Measurements from ENCODE around the gene PERM1. TPM values are rescaled to one million over a fixed set of nuclear protein-coding genes. Genes with fewer than 3 reads are reported as not detected.

Gene PERM1
- total RNA-seq, 4 donors from 2014 or later, result 0.24 to 0.93 (median 0.44) TPM

DNA sequence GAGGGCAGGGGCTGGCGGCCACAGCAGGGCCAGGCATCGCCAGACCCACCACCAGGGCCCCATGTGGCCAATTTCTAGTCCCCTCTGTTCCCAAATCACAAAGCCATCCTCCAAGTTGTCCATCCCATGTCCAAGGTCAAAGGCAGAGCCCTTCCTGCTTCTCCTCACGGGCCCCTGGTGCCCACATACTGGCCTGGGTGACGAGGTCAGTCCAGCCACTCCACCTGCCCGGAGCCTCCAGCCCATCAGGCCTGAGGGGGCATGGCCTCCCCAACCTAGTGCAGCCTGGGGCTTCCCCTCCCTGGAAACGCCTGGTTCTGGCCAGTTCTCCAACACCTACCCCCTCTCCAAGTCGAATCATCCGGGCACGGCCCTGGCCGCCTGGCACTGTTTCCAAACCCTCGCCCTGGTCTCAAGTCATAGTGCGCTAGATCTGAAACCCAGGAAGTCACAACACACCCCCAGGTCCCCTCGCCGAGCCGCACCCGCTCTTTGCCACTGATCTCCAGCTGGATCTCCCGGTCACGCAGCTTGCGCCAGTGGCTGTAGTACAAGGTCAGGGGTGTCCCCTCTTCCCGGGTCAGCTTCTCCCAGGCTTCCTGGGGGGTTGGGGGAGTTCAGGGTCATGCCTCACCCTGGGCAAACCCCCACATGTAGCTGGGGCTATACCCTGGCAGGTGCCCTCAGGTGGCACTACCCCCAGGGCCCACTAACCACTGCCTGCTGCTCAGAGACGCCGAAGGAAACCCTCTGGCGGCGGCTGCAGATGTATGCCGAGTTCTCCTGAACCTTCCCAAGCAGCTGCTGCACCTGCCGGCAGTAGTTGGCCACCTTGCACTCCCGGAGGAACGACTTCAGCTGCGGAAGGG lies 36.0 kb downstream of the PERM1 start:
- Histone ChIP-seq H3K4me1 (peaks cover 23% of the 10 kb centered on the region), H3K4me3 (no peak overlapping the region), H3K27me3 (peaks cover 28% of the 10 kb centered on the region), H3K27ac (no peak overlapping the region), H3K36me3 (peaks cover 64% of the 10 kb centered on the region), H3K9me3 (no peaks in the 10 kb centered on the region)
- DNase-seq (ENCODE audit: low spot score in 2 of 2), result no peak
- TF ChIP-seq POLR2AphosphoS5 (IDR thresholded peaks at IDR 0.05) (no peak), EP300 (IDR thresholded peaks at IDR 0.05) (no peak), POLR2A (IDR thresholded peaks at IDR 0.05) (no peak)
- TF ChIP-seq, protein P1, sequence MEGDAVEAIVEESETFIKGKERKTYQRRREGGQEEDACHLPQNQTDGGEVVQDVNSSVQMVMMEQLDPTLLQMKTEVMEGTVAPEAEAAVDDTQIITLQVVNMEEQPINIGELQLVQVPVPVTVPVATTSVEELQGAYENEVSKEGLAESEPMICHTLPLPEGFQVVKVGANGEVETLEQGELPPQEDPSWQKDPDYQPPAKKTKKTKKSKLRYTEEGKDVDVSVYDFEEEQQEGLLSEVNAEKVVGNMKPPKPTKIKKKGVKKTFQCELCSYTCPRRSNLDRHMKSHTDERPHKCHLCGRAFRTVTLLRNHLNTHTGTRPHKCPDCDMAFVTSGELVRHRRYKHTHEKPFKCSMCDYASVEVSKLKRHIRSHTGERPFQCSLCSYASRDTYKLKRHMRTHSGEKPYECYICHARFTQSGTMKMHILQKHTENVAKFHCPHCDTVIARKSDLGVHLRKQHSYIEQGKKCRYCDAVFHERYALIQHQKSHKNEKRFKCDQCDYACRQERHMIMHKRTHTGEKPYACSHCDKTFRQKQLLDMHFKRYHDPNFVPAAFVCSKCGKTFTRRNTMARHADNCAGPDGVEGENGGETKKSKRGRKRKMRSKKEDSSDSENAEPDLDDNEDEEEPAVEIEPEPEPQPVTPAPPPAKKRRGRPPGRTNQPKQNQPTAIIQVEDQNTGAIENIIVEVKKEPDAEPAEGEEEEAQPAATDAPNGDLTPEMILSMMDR (IDR thresholded peaks at IDR 0.05), result no peak
- 81% methylated on average over 21 of the region's 29 CpGs for WGBS

DNA sequence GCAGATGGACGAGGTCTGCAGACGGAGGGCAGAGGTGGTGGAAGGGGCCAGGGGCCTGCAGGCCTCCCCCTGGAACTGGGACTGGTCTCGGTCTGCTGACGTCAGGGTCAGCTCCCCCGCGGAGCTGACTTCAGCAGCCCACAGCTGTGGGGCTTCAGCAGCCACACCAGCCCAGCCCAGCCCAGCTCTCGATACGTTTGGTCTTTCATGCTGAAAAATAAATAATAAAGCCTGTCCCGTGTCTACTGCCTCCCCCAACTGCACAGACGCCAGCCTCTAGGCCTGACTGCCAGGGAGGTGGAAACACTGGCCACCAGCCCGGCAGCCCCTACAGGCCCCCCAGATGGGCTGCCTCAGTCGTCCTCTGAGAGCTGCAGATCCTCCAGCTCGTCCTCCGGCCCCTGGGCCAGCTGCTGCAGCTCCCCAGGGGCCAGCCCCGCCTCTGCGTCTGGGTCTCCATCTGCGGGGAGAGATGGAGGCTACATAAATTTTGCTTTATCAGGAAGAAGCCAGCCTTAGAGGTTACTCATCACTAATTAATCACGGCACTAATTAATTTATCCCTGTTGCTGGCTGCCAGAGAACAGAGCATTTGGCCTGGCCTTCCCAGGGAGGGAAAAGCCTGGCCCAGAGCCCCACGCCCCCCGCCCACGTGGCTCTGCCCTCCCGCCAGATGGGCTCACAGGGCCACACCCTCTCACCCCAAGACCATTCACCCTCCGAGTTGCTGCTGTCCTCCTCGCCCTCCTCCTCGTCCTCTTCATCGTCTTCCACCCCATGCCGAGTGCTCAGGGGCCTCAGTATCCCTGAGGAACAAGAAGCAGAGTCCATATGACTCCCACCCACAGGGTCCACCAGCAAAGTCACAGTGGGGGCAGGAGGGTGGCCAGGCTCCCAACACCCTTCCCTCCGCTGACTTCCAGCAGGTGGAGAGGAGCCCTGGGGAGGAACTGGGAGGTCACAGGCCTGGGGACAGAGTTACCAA lies 37.3 kb downstream of the PERM1 start:
- H3K27me3 ChIP-seq, result peaks cover 41% of the 10 kb centered on the region
- no peak overlapping the region for H3K4me3 ChIP-seq
- TF ChIP-seq POLR2A (IDR thresholded peaks at IDR 0.05), result no peak
- TF ChIP-seq, protein P1 (IDR thresholded peaks at IDR 0.05), result no peak
- no peak for TF ChIP-seq POLR2AphosphoS5 (IDR thresholded peaks at IDR 0.05)
- no peak for TF ChIP-seq EP300 (IDR thresholded peaks at IDR 0.05)
- no peak overlapping the region for H3K27ac ChIP-seq
- H3K9me3 ChIP-seq, result no peaks in the 10 kb centered on the region
- no peak for DNase-seq (ENCODE audit: low spot score in 2 of 2)
- peaks cover 36% of the 10 kb centered on the region for H3K4me1 ChIP-seq
- WGBS, result 68% methylated on average over 17 of the region's 28 CpGs
- H3K36me3 ChIP-seq, result peaks cover 51% of the 10 kb centered on the region

DNA sequence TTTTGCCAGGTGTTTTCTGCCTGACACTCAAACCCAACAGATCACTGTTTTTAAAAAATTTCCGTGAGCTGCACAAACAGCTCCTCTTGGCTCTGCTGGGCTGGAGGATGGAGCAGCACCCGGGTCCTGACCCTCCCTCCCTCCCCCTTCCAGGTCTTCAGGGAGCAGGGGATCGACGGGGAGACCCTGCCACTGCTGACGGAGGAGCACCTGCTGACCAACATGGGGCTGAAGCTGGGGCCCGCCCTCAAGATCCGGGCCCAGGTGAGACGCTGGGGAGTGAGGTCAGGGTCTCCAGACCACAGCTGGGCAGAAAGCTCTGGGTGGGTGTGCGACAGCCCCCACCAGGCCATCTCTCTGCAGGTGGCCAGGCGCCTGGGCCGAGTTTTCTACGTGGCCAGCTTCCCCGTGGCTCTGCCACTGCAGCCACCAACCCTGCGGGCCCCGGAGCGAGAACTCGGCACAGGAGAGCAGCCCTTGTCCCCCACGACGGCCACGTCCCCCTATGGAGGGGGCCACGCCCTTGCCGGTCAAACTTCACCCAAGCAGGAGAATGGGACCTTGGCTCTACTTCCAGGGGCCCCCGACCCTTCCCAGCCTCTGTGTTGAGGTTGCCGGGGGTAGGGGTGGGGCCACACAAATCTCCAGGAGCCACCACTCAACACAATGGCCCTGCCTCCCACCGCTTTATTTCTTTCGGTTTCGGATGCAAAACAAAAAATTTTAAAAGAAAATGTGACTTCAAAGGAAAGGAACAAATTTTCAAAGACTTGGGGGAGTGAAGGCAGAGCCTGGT lies 38.1 kb downstream of the PERM1 start:
- WGBS, result 76% methylated on average over 10 of the region's 27 CpGs
- Histone ChIP-seq H3K27me3 (peaks cover 48% of the 10 kb centered on the region), H3K4me3 (no peak overlapping the region), H3K27ac (no peak overlapping the region), H3K4me1 (peaks cover 37% of the 10 kb centered on the region), H3K36me3 (peaks cover 42% of the 10 kb centered on the region), H3K9me3 (no peaks in the 10 kb centered on the region)
- DNase-seq (ENCODE audit: low spot score in 2 of 2), result no peak
- TF ChIP-seq EP300 (IDR thresholded peaks at IDR 0.05) (no peak), POLR2AphosphoS5 (IDR thresholded peaks at IDR 0.05) (no peak), POLR2A (IDR thresholded peaks at IDR 0.05) (no peak)
- TF ChIP-seq, protein P1 (IDR thresholded peaks at IDR 0.05), result no peak

DNA sequence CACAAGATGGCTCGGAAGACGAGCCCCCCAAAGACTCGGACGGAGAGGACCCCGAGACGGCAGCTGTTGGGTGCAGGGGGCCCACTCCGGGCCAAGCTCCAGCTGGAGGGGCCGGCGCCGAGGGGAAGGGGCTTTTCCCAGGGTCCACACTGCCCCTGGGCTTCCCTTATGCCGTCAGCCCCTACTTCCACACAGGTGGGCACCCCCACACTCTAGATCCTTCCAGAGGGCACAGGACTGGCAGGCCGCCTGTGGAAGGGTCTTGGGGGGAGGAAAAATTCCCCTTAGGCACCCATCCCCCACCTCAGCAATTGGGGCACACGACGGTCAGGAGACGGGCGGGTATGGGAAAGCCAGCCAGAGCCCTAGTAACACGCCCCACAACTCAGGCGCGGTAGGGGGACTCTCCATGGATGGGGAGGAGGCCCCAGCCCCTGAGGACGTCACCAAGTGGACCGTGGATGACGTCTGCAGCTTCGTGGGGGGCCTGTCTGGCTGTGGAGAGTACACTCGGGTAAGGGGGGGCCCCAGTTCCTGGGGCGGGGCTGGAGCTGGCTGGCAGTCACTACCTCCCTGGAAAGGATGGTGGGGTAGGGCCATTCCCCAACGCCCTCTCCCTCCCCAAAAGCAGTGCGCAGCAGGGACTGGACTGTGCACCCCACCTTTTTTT lies 38.9 kb downstream of the PERM1 start:
- Histone ChIP-seq H3K4me1 (peaks cover 37% of the 10 kb centered on the region), H3K9me3 (no peaks in the 10 kb centered on the region), H3K36me3 (peaks cover 35% of the 10 kb centered on the region), H3K4me3 (peak overlapping the region; percentile 49), H3K27ac (no peak overlapping the region), H3K27me3 (peaks cover 55% of the 10 kb centered on the region)
- no peak for DNase-seq (ENCODE audit: low spot score in 2 of 2)
- TF ChIP-seq, protein P1 (IDR thresholded peaks at IDR 0.05), result no peak
- no peak for TF ChIP-seq EP300 (IDR thresholded peaks at IDR 0.05)
- TF ChIP-seq POLR2AphosphoS5 (IDR thresholded peaks at IDR 0.05), result no peak
- no peak for TF ChIP-seq POLR2A (IDR thresholded peaks at IDR 0.05)
- WGBS, result 17% methylated on average over 15 of the region's 27 CpGs
